ENCODE measurements around the gene PJA2.

DNA sequence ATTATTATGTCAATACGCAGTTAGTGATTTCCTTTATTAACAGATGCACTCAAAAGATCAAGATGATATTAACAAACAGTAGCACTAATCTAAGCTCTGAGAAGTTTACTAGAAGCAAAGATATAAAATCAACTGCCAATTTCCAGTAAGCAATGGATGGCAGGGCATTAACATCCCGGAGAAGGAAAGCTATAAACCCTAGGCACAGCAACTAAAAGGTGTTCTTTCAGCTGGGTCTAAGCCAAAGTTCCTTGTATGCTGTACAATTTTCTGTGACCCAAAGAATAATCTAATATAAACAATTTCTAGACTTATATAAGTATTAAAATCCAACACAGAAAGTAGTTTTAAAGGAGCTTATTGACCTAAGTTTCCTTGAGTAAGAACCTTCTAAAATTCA, 39.4 kb downstream of the PJA2 start:
- TF ChIP-seq, protein P1, sequence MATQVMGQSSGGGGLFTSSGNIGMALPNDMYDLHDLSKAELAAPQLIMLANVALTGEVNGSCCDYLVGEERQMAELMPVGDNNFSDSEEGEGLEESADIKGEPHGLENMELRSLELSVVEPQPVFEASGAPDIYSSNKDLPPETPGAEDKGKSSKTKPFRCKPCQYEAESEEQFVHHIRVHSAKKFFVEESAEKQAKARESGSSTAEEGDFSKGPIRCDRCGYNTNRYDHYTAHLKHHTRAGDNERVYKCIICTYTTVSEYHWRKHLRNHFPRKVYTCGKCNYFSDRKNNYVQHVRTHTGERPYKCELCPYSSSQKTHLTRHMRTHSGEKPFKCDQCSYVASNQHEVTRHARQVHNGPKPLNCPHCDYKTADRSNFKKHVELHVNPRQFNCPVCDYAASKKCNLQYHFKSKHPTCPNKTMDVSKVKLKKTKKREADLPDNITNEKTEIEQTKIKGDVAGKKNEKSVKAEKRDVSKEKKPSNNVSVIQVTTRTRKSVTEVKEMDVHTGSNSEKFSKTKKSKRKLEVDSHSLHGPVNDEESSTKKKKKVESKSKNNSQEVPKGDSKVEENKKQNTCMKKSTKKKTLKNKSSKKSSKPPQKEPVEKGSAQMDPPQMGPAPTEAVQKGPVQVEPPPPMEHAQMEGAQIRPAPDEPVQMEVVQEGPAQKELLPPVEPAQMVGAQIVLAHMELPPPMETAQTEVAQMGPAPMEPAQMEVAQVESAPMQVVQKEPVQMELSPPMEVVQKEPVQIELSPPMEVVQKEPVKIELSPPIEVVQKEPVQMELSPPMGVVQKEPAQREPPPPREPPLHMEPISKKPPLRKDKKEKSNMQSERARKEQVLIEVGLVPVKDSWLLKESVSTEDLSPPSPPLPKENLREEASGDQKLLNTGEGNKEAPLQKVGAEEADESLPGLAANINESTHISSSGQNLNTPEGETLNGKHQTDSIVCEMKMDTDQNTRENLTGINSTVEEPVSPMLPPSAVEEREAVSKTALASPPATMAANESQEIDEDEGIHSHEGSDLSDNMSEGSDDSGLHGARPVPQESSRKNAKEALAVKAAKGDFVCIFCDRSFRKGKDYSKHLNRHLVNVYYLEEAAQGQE (IDR thresholded peaks at IDR 0.05) = no peak
- TF ChIP-seq CTCF (IDR thresholded peaks at IDR 0.05; ENCODE audit: low read depth, low read length, missing input control) (no peak), YY1 (IDR thresholded peaks at IDR 0.05) (no peak), MAX (IDR thresholded peaks at IDR 0.05) (no peak), SP1 (IDR thresholded peaks at IDR 0.05) (no peak), FOXA1 (IDR thresholded peaks at IDR 0.05) (no peak), TAF1 (conservative IDR thresholded peaks at IDR 0.05) (no peak), HNF4A (conservative IDR thresholded peaks at IDR 0.05) (no peak), GABPA (IDR thresholded peaks at IDR 0.05 in 1 of 2, conservative IDR thresholded peaks at IDR 0.05 in 1 of 2) (no peak), RXRA (IDR thresholded peaks at IDR 0.05) (no peak)
